Stimulated activated naive CD8-positive, alpha-beta T cell treated with anti-CD3 and anti-CD28 coated beads, Interleukin-15, amount 100 ng/mL, for 72 hours (primary cell): Measurements from ENCODE around the gene ZNF385D.

ENCODE experiments used
- ATAC-seq: fragments of 150-1000 bp; cut with Tn5 transposase; 2 replicates; pipeline ENCODE4 v1.10.0; 2021; ENCODE audit warnings: mild to moderate bottlenecking, moderate library complexity
- DNase-seq, 2 donors: peaks; one replicate each; pipeline ENCODE4 v3.0.0; 2021 to 2022
- H3K27ac Mint-ChIP-seq, 2 donors: one replicate each; pipeline ENCODE4 v1.8.0; 2022; ENCODE audit warnings: mild to moderate bottlenecking in 2 of 2, mixed read lengths in 2 of 2, moderate library complexity in 2 of 2
- H3K27me3 Mint-ChIP-seq: one replicate; pipeline ENCODE4 v1.8.0; 2022; ENCODE audit warnings: mixed read lengths
- H3K4me1 Mint-ChIP-seq: one replicate; pipeline ENCODE4 v1.8.0; 2022; ENCODE audit warnings: mild to moderate bottlenecking, mixed read lengths
- H3K4me3 Mint-ChIP-seq, 2 donors: one replicate each; pipeline ENCODE4 v1.8.0; 2022; ENCODE audit warnings: mild to moderate bottlenecking in 2 of 2, mixed read lengths in 2 of 2, moderate library complexity in 1 of 2
- H3K9me3 Mint-ChIP-seq, 2 donors: one replicate each; pipeline ENCODE4 v1.8.0; 2022; ENCODE audit warnings: mixed read lengths in 2 of 2

ZNF385D gene

DNA sequence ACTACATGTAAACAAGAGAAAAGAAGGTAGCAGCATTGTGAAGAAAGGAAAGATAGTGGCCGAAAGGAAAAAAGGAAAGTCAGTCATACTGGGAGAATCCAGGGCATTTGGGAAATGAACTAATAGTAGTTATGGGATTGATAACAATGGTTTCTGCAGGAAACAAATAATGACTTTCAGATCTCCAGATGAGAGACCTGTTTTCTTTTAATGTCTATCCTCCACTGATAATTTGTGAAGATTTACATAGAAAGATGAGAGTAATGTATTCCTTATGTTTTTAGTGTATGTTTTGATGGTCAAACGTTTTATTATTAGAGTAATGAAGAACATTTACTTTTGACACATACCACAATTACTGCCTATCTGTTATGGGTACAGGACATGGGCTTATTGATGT, 15.0 kb upstream of the ZNF385D start:
- Mint-ChIP-seq H3K9me3 (peaks cover 11 to 12% of the 10 kb centered on the region in 2 donors), H3K4me1 (no peaks in the 10 kb centered on the region), H3K27ac (no peak overlapping the region), H3K27me3 (no peaks in the 10 kb centered on the region), H3K4me3 (no peak overlapping the region)
- ATAC-seq (no peak), DNase-seq (no peak)

DNA sequence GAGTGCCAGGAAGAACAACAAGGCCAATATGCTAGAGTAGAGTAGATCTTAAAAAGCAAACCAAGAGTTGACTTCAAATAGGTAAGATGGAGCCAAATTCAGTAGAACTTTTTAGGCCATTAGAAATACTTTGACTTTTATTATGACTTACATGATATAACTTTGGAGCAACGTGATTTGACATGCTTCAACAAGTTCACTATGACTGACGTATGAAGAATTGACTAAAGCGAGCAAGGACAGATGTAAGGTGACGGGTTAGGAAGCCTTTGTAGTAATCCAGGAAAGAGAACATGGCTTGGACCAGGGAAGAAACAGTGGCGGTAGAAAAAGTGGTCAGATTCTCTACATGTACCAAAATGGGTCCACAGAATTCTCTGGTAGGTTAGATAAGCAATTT, 4.9 kb upstream of the ZNF385D start:
- Mint-ChIP-seq H3K4me1 (no peaks in the 10 kb centered on the region), H3K4me3 (no peak overlapping the region), H3K27ac (no peak overlapping the region), H3K9me3 (peaks cover 5 to 7% of the 10 kb centered on the region in 2 donors), H3K27me3 (peaks cover under 1% of the 10 kb centered on the region)
- DNase-seq (no peak), ATAC-seq (no peak)

DNA sequence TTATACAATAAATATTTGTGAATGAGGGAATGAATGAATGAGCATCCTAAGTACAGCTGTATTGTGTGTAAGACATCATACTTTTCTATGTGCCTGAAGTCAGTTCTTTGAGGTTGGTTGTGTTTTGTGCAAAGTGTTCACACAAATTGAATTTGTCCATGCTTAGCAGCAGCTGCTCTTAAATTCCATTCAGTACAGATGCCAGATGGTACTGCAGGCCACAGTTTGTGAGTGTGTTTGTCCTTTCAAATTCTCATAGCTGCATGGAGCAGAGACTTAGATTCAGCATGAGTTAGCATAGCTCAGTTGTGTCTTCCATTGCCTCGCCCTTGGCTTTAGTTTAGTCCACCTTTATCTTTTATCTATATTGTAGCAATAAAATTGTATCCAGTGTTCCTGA, 3.8 kb upstream of the ZNF385D start:
- Mint-ChIP-seq H3K4me3 (no peak overlapping the region), H3K27me3 (peaks cover 11% of the 10 kb centered on the region), H3K4me1 (no peaks in the 10 kb centered on the region), H3K9me3 (peaks cover 5 to 7% of the 10 kb centered on the region in 2 donors), H3K27ac (no peak overlapping the region)
- ATAC-seq (no peak), DNase-seq (no peak)

DNA sequence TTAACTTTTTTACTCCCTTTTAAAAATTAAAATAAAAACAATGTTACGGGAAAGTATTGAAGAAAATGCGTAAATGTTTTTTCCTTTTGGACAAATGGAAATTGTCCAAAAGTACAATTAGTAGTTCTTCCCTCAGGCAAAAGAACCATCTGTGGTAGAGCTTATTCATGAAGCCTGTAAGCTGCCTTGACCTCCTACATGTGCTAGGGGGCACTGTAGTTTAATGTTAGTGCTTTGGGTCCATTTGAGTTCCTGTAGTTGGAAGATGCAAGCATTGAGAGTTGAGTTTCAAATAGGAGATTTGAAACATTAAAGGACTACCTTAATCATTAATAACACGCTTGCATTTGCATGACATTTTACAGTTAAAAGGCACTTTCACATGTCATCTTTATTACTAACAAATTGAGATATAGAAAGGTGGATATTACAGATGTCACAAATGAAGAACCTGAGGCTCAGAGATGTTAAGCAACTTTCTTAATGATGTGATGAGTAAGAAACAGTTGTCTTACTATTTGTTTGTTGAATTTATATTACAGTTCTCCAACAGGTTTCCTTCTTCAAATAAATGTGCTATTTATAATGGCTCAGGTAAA, 1.8 kb upstream of the ZNF385D start:
- Mint-ChIP-seq H3K4me3 (no peak overlapping the region), H3K27ac (no peak overlapping the region), H3K9me3 (peaks cover 5 to 7% of the 10 kb centered on the region in 2 donors), H3K4me1 (no peaks in the 10 kb centered on the region), H3K27me3 (peaks cover 13% of the 10 kb centered on the region)
- DNase-seq: no peak
- ATAC-seq: no peak

DNA sequence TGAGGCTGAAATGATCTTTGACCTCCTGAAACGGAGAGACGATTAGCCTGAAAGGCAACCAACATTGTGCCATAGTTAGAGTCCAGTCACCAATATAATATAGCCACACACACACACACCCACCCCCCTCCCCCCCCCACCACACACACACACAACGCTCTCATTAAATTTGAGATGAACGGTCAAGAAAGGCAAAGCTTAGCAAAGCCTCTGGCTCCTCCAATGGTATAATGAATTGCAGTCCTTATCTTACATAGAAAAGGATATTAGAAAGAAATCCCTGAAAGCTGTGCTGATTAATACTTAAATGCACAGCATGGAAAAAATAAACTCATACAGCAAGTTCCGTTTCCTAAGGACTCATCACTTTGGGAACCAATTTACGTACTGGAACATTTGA, 876 bp upstream of the ZNF385D start:
- H3K27ac Mint-ChIP-seq: no peak overlapping the region
- ATAC-seq (no peak), DNase-seq (no peak)
- peaks cover 5 to 7% of the 10 kb centered on the region in 2 donors for H3K9me3 Mint-ChIP-seq
- H3K4me3 Mint-ChIP-seq: no peak overlapping the region
- peaks cover 13% of the 10 kb centered on the region for H3K27me3 Mint-ChIP-seq
- H3K4me1 Mint-ChIP-seq: no peaks in the 10 kb centered on the region

DNA sequence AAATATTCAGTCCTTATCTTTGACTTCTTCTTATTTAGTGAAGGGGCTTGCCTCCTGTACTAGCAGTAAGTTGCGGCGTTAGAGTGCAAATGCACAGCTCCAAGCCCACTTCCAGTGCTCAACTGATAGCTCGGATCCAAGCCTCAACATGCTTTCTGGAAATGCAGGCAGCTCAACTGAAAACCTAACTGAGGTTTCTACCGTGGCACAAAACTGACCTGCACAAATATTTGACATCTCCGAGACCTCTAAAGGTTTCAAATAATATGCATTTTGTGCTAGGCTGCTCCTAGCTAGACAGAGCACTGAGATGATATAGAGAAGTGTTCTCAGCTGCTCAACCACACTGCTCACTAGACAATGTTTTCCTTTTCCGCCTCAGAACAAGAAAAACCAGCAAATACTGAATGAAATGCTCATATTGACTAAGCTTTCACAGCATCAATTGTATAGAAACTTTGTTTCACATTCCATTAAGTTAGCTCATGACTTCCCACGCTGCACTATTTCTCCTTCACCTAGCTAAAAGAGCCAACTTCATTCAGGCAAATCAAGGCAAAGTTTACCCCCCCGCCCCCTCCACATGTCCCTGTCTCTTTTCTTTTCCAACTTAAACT, 822 bp downstream of the ZNF385D start:
- Mint-ChIP-seq H3K4me1 (no peaks in the 10 kb centered on the region), H3K27me3 (peaks cover 13% of the 10 kb centered on the region), H3K27ac (no peak overlapping the region), H3K9me3 (peaks cover 0 to 7% of the 10 kb centered on the region in 2 donors), H3K4me3 (no peak overlapping the region)
- ATAC-seq (no peak), DNase-seq (no peak)

DNA sequence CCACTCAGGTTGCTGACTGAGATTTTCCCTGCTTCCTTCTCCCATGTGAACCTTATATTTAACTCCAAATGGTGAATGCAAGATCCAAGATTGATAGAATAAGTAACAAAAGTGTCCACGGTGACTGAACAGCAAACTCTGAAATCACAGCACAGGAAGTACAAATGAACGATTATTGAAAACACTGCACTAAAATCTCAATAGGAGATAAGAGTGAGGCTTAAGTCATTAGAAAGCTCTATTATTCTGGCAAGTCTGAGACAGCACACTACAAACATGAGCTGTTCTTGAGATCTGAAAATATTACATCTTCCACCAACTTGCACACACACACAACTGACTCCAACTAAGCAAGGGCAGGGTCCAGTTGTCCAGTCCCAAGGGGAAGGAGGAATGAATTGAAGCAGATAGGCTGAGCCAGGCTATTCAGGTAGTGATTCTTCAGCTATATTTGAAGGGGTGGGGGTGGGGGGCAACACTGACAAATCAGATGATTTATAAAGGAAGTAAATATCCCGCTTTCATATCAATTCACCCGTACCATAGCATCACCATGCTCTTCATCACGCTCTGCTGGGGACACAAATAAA, 2.9 kb downstream of the ZNF385D start:
- Mint-ChIP-seq H3K9me3 (no peaks in the 10 kb centered on the region), H3K27ac (no peak overlapping the region), H3K4me1 (no peaks in the 10 kb centered on the region), H3K4me3 (no peak overlapping the region), H3K27me3 (peaks cover 13% of the 10 kb centered on the region)
- no peak for ATAC-seq
- DNase-seq: no peak

DNA sequence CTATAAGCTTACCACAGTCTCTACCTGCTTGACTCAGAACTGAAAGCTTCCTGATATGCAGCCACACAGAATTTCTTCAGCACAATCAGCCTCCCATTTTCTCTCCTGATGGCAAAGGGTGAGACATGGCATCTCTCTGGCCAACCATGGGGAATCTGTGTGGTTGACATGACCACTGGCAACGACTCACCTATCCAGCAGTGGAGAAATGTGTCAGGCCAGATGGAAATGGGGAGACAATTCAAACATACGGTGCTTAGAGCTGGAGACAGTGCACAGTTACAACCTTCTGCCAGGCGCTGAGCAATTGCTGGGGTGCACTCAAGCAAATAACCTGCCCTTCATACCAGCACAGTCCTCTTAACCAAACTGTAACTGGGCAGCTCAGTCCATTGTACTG, 3.6 kb downstream of the ZNF385D start:
- peaks cover 3 to 5% of the 10 kb centered on the region in 2 donors for H3K9me3 Mint-ChIP-seq
- H3K4me3 Mint-ChIP-seq: no peak overlapping the region
- DNase-seq (no peak), ATAC-seq (no peak)
- H3K27me3 Mint-ChIP-seq: peaks cover 13% of the 10 kb centered on the region
- no peaks in the 10 kb centered on the region for H3K4me1 Mint-ChIP-seq
- H3K27ac Mint-ChIP-seq: no peak overlapping the region

DNA sequence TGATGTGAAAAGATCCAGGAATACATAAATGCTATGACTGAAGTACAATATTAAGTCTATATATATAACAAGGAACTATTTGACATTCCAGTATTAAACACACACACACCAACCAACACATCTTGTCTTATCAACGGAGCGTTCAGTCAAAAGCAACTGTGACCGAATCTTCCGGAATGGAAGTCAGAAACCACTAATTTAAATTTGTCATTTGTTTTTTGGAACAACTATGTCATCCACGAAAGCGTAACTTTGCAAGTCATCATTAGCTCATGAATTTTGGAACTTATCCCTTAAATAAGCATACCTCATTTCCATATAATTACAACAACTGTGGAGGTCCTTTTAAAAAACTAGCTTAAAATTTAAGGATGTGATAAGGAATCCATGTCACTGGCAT, 5.0 kb downstream of the ZNF385D start:
- Mint-ChIP-seq H3K4me3 (no peak overlapping the region), H3K27me3 (peaks cover 13% of the 10 kb centered on the region), H3K9me3 (peaks cover 10 to 17% of the 10 kb centered on the region in 2 donors), H3K27ac (no peak overlapping the region), H3K4me1 (no peaks in the 10 kb centered on the region)
- ATAC-seq: no peak
- no peak for DNase-seq

DNA sequence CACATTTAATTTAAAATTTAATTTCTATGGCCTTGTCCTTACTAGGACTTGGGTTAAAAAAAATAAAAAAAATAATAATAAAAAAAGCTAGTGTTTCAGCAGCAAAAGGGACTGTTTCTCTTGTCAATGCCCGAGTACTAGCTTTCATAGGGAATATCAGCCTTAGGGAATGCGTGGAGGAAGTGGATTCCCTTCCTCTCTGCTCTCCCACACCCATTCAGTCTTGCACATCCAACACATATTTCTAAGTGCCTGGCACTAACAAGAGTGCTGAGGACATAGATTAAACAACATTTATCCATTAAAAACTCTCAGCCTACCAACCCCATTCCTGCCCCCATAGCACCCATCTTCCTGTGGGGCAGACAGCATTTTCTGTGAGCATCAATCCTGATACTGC, 6.2 kb downstream of the ZNF385D start:
- DNase-seq: no peak
- Mint-ChIP-seq H3K9me3 (peaks cover 10 to 17% of the 10 kb centered on the region in 2 donors), H3K4me3 (no peak overlapping the region), H3K27ac (no peak overlapping the region), H3K27me3 (peaks cover 1% of the 10 kb centered on the region), H3K4me1 (no peaks in the 10 kb centered on the region)
- no peak for ATAC-seq

DNA sequence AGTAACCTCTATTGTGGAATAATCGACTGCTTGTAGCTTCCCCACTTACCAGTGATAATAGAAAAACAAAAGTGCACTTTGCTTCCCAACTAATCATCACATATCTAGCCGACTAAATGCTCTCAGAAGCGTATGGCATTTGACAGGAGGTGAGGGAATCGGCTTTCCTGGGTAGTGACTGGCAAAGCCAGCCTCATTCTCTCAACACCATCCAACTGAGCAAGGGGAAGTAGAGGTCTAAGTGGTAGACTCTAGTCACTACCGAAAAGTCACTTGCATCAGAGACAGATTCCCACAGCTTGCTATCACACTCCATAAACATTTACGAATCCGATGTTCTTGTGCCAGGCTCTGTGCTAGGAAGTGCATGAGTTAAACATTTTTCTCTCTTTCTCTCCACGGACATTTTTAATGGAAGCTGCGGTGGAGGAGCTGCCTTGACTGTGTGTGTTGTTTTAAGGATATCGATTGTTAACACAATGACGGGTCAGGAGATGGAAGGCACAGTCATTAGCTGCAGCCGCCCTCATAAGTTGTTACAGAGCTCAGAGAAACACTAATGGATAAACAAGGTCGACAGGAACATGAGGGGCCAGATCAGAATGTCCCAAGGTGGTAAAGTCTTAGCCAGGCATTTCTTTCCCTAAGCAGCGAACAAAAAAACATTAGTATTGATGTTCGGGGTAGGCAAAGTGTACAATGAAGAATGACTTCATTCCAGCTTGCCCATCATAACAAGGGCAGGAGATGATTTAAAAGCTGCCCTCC, 11.9 kb downstream of the ZNF385D start:
- Mint-ChIP-seq H3K4me1 (no peaks in the 10 kb centered on the region), H3K9me3 (peaks cover 19 to 23% of the 10 kb centered on the region in 2 donors), H3K27ac (no peak overlapping the region), H3K4me3 (no peak overlapping the region), H3K27me3 (no peaks in the 10 kb centered on the region)
- ATAC-seq (no peak), DNase-seq (no peak)

DNA sequence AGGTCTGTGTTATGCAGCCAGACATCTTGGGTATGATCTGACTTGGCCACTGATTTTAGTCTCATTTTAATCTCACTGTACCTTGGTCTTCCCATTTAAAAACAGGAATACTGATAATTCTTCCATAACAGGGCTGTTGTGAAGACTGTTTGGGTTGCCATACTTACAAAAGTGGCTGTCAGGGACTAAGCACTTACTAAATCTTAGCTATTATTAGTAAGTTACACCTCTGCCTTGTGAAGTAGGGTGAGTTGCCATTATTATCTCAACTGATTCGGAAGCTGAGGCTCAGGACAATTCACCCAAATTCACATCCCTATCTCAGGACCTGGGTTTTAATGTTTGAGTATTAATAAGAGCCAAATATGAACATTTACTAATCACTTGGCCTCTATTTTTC, 12.7 kb downstream of the ZNF385D start:
- H3K4me3 Mint-ChIP-seq: no peak overlapping the region
- peaks cover 20 to 24% of the 10 kb centered on the region in 2 donors for H3K9me3 Mint-ChIP-seq
- no peak for ATAC-seq
- no peaks in the 10 kb centered on the region for H3K27me3 Mint-ChIP-seq
- no peak overlapping the region for H3K27ac Mint-ChIP-seq
- H3K4me1 Mint-ChIP-seq: no peaks in the 10 kb centered on the region
- no peak for DNase-seq

DNA sequence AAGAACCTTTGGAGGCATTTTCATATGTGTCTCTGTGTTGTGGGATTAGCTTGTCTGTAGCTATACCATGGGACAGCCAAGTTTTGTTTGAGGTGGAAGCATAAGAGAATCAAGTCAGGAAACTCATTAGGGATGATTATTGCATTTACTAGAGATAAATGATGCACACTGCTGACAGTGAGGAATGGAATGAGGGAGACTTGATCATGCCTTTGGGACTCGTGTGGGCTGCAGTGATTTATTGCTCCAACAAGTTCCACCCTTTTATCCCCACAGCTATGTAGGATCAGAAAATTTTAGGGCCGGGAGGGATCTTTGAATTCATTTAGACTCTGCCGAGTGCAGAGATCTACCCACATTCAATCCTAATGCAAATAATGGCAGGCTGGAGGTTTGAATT, 16.3 kb downstream of the ZNF385D start:
- no peak for DNase-seq
- Mint-ChIP-seq H3K27ac (no peak overlapping the region), H3K4me3 (no peak overlapping the region), H3K27me3 (no peaks in the 10 kb centered on the region), H3K9me3 (peaks cover 11 to 14% of the 10 kb centered on the region in 2 donors), H3K4me1 (no peaks in the 10 kb centered on the region)
- no peak for ATAC-seq

DNA sequence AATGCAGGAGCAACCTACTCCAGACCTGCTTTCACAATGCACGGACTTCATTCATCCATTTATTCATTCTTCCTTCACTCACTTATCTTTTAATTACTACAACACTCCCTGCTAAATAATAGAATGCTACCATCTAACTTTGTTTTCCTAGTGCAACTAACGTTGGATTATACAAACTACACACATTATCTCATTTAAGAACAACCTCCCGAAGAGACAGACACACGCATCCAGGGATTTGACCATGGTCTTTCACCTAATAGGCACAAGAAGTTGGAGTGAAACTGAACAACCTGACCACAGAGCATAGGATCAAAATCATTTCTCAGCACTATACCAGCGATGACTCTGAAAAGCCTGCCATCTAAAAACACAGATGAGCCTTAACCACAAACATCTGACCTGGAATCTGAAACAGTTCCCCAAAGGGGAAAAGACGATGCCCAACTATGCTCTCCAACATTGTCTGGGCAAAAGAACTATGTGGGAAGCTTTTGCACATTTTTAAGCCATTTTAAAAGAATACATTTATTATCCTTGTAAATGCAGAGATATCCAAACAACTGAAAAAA, 21.0 kb downstream of the ZNF385D start:
- Mint-ChIP-seq H3K27ac (no peak overlapping the region), H3K4me3 (no peak overlapping the region), H3K9me3 (peaks cover 30 to 35% of the 10 kb centered on the region in 2 donors), H3K4me1 (no peaks in the 10 kb centered on the region), H3K27me3 (no peaks in the 10 kb centered on the region)
- ATAC-seq (no peak), DNase-seq (no peak)

DNA sequence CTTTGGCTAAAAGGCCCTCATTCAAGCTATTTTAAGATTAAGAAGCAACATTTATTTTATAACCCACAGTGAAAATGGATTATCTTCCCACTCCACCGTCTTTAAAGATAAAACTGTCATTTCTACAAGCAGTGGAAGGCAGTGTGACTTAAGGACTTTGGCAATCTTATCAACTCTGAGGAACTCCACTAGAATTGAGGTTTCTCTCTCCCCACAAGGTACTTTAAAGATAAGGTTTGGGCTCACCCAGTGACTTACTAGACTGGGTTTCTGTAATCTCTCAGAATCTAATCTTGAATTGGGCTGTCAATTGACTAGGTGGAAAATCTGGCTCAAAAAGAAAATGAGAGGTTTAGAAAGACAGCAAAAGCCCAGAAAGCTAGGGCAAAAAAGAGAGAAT, 21.7 kb downstream of the ZNF385D start:
- Mint-ChIP-seq H3K4me1 (no peaks in the 10 kb centered on the region), H3K27ac (no peak overlapping the region), H3K9me3 (peaks cover 32 to 37% of the 10 kb centered on the region in 2 donors), H3K27me3 (no peaks in the 10 kb centered on the region), H3K4me3 (no peak overlapping the region)
- ATAC-seq (no peak), DNase-seq (no peak)

DNA sequence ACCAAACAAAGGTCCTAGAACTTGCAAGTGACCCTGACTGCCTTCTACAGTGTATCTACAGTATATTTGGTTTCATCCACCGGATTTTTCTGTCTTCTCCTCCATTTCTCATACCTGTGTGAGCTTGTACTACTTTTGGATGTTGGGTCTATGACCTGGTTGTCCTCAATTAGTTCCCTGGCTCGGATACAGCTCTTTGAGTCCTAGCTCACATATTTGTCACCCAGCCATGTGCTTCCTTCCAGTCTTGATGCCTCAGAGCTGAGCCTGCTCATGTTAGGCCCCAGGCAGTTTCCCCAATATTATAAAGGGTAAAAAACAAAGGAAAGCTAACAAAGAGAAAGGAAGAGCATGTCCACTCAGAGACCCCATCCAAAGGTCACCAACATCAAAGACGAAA, 28.2 kb downstream of the ZNF385D start:
- Mint-ChIP-seq H3K27ac (no peak overlapping the region), H3K27me3 (no peaks in the 10 kb centered on the region), H3K4me1 (no peaks in the 10 kb centered on the region), H3K9me3 (peaks cover 27 to 50% of the 10 kb centered on the region in 2 donors), H3K4me3 (no peak overlapping the region)
- ATAC-seq (no peak), DNase-seq (no peak)
